ENCODE measurements around the gene PTPN13. TPM values are rescaled to one million over a fixed set of nuclear protein-coding genes. Genes with fewer than 3 reads are reported as not detected.

The PTPN13 gene, protein sequence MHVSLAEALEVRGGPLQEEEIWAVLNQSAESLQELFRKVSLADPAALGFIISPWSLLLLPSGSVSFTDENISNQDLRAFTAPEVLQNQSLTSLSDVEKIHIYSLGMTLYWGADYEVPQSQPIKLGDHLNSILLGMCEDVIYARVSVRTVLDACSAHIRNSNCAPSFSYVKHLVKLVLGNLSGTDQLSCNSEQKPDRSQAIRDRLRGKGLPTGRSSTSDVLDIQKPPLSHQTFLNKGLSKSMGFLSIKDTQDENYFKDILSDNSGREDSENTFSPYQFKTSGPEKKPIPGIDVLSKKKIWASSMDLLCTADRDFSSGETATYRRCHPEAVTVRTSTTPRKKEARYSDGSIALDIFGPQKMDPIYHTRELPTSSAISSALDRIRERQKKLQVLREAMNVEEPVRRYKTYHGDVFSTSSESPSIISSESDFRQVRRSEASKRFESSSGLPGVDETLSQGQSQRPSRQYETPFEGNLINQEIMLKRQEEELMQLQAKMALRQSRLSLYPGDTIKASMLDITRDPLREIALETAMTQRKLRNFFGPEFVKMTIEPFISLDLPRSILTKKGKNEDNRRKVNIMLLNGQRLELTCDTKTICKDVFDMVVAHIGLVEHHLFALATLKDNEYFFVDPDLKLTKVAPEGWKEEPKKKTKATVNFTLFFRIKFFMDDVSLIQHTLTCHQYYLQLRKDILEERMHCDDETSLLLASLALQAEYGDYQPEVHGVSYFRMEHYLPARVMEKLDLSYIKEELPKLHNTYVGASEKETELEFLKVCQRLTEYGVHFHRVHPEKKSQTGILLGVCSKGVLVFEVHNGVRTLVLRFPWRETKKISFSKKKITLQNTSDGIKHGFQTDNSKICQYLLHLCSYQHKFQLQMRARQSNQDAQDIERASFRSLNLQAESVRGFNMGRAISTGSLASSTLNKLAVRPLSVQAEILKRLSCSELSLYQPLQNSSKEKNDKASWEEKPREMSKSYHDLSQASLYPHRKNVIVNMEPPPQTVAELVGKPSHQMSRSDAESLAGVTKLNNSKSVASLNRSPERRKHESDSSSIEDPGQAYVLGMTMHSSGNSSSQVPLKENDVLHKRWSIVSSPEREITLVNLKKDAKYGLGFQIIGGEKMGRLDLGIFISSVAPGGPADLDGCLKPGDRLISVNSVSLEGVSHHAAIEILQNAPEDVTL (N-terminal part only)
- total RNA-seq: under 1 TPM; 0.06 TPM

DNA sequence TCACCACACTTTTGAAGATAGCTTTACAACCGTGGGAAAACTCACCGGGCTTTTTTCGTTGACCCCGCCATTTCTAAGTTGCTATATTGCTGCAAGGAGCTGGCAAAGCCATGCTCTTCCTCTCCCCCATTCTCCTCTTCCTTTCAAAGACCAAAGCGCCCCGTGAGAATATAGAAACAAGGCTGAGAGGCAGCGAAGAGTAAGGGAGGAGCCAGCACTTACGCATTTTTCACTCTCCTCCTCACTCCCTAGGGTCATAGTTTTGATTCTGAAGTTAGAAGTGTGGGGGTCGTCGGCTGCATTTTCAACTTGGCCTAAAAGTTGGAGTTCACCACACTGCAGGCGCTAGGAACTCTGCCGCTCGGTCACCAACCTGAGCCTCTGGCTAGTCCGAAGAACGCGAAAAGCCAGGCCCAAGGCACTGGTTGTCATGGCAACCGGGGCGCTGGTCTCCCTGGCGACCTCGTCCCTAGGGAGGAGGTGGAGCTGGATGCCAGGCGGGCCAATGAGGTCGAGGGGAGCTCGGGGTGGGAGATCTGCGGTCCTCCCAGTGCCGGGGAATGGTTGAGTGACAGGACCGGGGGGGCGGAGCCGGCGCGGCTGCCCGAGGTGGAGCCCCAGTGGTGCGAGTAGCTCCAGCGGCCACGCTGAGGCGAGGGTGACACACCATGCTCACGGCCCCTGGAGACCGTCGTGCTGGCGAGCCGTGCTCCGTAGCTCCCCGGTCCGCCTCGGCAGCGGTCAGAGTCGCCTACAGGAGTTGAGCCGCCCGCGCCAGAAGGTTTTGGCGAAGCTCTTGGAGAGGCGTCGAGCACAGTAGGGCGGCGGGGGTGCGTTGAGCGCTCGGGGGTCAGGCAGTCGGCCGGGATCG lies at the start of gene PTPN13:
PTPN13 (plus strand) TSS at position 628 of the 871 bp plus-strand sequence. CDS start 40,942 bp downstream, outside the sequence.
- H3K27ac Mint-ChIP-seq: no peak within 1 kb of the TSS
- no peaks in the 10 kb centered on the region for H3K36me3 Mint-ChIP-seq
- peak; percentile 82 for ATAC-seq (ENCODE audit: low read depth)
- POLR2A ChIA-PET: no interaction called here
- no peaks in the 10 kb centered on the region for H3K9me3 Mint-ChIP-seq
- peak; percentile 63 for DNase-seq
- H3K4me1 Mint-ChIP-seq: peaks cover 13% of the 10 kb centered on the region
- H3K4me3 Mint-ChIP-seq: peak within 1 kb of the TSS; percentile 78
- peaks cover 56% of the 10 kb centered on the region for H3K27me3 Mint-ChIP-seq

DNA sequence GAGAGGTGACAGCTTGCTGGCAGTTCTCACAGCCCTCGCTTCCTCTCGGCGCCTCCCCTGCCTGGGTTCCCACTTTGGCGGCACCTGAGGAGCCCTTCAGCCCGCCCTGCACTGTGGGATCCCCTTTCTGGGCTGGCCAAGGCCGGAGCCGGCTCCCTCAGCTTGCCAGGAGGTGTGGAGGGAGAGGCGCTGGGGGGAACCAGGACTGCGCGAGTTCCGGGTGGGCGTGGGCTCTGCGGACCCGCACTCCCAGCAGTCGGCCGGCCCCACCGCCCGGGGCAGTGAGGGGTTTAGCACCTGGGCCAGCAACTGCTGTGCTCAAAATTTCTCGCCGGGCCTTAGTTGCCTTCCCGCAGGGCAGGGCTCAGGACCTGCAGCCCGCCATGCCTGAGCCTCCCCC lies 47.0 kb upstream of the PTPN13 start:
- H3K36me3 Mint-ChIP-seq: no peaks in the 10 kb centered on the region
- ATAC-seq (ENCODE audit: low read depth): no peak
- H3K27ac Mint-ChIP-seq: no peak overlapping the region
- no peak for DNase-seq
- H3K4me1 Mint-ChIP-seq: peaks cover 5% of the 10 kb centered on the region
- peaks cover 2% of the 10 kb centered on the region for H3K9me3 Mint-ChIP-seq
- POLR2A ChIA-PET: no interaction called here
- no peak overlapping the region for H3K4me3 Mint-ChIP-seq
- peaks cover 5% of the 10 kb centered on the region for H3K27me3 Mint-ChIP-seq

DNA sequence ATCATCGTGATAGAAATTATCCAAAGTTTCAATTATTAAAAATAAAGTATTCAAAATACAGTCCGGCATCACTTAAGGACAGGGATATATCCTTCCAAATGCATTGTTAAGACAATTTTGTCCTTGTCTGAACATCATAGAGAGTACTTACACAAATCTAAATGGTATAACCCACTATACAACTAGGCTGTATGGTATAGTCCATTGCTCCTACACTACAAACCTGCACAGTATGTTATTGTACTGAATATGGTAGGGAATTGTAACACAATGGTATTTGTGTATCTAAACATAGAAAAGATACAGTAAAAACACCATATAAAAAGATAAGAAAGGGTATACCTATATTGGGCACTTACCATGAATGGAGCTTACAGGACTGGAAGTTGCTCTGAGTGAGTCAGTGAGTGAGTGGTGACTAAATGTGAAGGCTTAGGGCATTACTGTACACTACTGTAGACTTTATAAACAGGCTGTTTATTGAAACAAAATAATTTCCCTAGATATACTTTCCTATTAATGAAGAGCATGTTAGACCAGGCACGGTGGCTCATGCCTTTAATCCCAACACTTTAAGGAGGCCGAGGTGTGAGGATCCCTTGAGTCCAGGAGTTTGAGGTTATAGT lies 44.8 kb upstream of the PTPN13 start:
- no peak for DNase-seq
- H3K4me3 Mint-ChIP-seq: no peak overlapping the region
- POLR2A ChIA-PET: no interaction called here

DNA sequence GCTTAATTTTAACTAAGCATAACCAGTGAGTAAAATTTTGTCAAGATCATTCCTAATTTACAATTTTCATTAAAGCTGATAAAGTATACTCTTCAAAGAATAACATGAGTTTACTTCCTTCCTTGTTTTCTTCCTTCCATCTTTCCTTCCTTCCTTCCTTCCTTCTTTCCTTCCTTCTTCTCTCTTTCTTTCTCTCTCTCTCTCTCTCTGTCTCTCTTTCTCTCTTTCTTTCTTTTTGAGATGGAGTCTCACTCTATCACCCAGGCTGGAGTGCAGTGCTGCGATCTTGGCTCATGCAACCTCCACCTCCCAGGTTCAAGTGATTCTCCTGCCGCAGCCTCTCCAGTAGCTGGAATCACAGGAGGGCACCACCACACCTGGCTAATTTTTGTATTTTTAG lies 42.7 kb upstream of the PTPN13 start:
- Mint-ChIP-seq H3K27ac (no peak overlapping the region), H3K4me1 (peaks cover 5% of the 10 kb centered on the region)
- DNase-seq: no peak

More for the DNA sequence above, 44.8 kb upstream of the PTPN13 start:
- no peak for ATAC-seq (ENCODE audit: low read depth)
- Mint-ChIP-seq H3K36me3 (no peaks in the 10 kb centered on the region), H3K4me1 (peaks cover 5% of the 10 kb centered on the region), H3K27me3 (peaks cover 6% of the 10 kb centered on the region), H3K9me3 (peaks cover 2% of the 10 kb centered on the region), H3K27ac (no peak overlapping the region)

GRCh38 chr4:86554646-86555045 lies 39.5 kb upstream of the PTPN13 start:
- Mint-ChIP-seq H3K36me3 (no peaks in the 10 kb centered on the region), H3K4me1 (peaks cover 4% of the 10 kb centered on the region), H3K4me3 (no peak overlapping the region), H3K27me3 (peaks cover 9% of the 10 kb centered on the region), H3K27ac (no peak overlapping the region), H3K9me3 (no peaks in the 10 kb centered on the region)
- ATAC-seq (ENCODE audit: low read depth) (no peak), DNase-seq (no peak)
- POLR2A ChIA-PET: no interaction called here

More for the DNA sequence above, 42.7 kb upstream of the PTPN13 start:
- H3K4me3 Mint-ChIP-seq: no peak overlapping the region
- ATAC-seq (ENCODE audit: low read depth): no peak
- POLR2A ChIA-PET: no interaction called here
- no peaks in the 10 kb centered on the region for H3K9me3 Mint-ChIP-seq
- peaks cover 10% of the 10 kb centered on the region for H3K27me3 Mint-ChIP-seq
- no peaks in the 10 kb centered on the region for H3K36me3 Mint-ChIP-seq

- DNase-seq (no peak), ATAC-seq (ENCODE audit: low read depth) (no peak)
- Mint-ChIP-seq H3K4me3 (no peak overlapping the region), H3K4me1 (peaks cover 4% of the 10 kb centered on the region), H3K36me3 (no peaks in the 10 kb centered on the region), H3K27ac (no peak overlapping the region), H3K27me3 (peaks cover 8% of the 10 kb centered on the region), H3K9me3 (no peaks in the 10 kb centered on the region)
- POLR2A ChIA-PET: no interaction called here
Measured at GRCh38 chr4:86556791-86557415, 37.2 kb upstream of the PTPN13 start.

- Mint-ChIP-seq H3K27me3 (peaks cover 6% of the 10 kb centered on the region), H3K4me1 (peaks cover 4% of the 10 kb centered on the region), H3K9me3 (no peaks in the 10 kb centered on the region), H3K27ac (no peak overlapping the region), H3K36me3 (no peaks in the 10 kb centered on the region), H3K4me3 (no peak overlapping the region)
- ATAC-seq (ENCODE audit: low read depth): no peak
- POLR2A ChIA-PET: no interaction called here
- no peak for DNase-seq
Measured at GRCh38 chr4:86557526-86557925, 36.6 kb upstream of the PTPN13 start.

- Mint-ChIP-seq H3K4me1 (peaks cover 4% of the 10 kb centered on the region), H3K4me3 (no peak overlapping the region), H3K36me3 (no peaks in the 10 kb centered on the region), H3K9me3 (no peaks in the 10 kb centered on the region), H3K27me3 (peaks cover 6% of the 10 kb centered on the region), H3K27ac (no peak overlapping the region)
- ATAC-seq (ENCODE audit: low read depth) (no peak), DNase-seq (no peak)
- POLR2A ChIA-PET: no interaction called here
Measured at GRCh38 chr4:86558258-86558657, 35.9 kb upstream of the PTPN13 start.

- H3K9me3 Mint-ChIP-seq: no peaks in the 10 kb centered on the region
- no peak for ATAC-seq (ENCODE audit: low read depth)
- no peak overlapping the region for H3K27ac Mint-ChIP-seq
- no peaks in the 10 kb centered on the region for H3K36me3 Mint-ChIP-seq
- H3K4me1 Mint-ChIP-seq: peaks cover 4% of the 10 kb centered on the region
- H3K4me3 Mint-ChIP-seq: no peak overlapping the region
- POLR2A ChIA-PET: no interaction called here
- no peak for DNase-seq
- H3K27me3 Mint-ChIP-seq: peaks cover 6% of the 10 kb centered on the region
Measured at GRCh38 chr4:86558797-86559196, 35.3 kb upstream of the PTPN13 start.

GRCh38 chr4:86560447-86560846 lies 33.7 kb upstream of the PTPN13 start:
- DNase-seq: no peak
- no peaks in the 10 kb centered on the region for H3K36me3 Mint-ChIP-seq
- POLR2A ChIA-PET: no interaction called here
- H3K9me3 Mint-ChIP-seq: no peaks in the 10 kb centered on the region
- H3K27ac Mint-ChIP-seq: no peak overlapping the region
- H3K27me3 Mint-ChIP-seq: peaks cover 3% of the 10 kb centered on the region
- no peak overlapping the region for H3K4me3 Mint-ChIP-seq
- no peaks in the 10 kb centered on the region for H3K4me1 Mint-ChIP-seq
- ATAC-seq (ENCODE audit: low read depth): no peak

DNA sequence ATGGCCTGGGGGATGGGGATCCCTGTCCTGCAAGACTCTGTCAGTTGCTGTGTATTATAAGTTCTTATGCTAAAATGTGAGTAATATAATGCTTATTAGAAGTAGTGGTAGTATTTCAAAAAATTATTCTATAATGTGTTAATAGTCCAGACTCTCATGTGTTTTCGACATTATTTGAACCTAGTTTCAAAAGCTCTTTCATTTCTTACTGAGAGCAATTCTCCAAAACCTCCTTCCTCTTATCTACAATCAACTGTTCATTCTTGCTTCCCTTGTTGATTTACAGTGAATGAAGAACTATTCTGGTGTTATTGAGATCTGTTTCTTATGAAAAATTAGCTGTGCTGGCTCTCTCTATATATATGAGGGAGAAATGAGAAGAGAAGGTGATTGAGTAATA lies 32.9 kb upstream of the PTPN13 start:
- Mint-ChIP-seq H3K27ac (no peak overlapping the region), H3K4me1 (no peaks in the 10 kb centered on the region), H3K9me3 (no peaks in the 10 kb centered on the region), H3K36me3 (no peaks in the 10 kb centered on the region), H3K27me3 (peaks cover 3% of the 10 kb centered on the region), H3K4me3 (no peak overlapping the region)
- no peak for ATAC-seq (ENCODE audit: low read depth)
- POLR2A ChIA-PET: no interaction called here
- no peak for DNase-seq

DNA sequence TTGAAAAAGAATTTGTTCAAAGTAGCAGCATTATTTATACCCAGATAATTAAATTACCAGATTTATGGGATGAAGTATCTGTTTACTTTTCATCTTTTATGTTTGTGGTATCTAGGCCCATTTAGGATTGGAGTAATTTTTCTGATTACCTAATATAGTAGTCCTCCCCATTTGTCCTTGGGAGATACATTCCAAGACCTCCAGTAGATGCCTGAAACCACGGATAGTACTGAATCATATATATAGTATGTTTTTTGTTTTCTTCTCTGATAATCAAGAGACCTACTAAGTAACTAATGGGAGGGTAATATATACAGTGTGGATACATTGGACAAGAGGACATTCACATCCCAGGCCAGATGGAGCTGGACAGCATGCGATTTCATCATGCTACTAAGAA lies 30.7 kb upstream of the PTPN13 start:
- H3K27ac Mint-ChIP-seq: no peak overlapping the region
- ATAC-seq (ENCODE audit: low read depth) (no peak), DNase-seq (no peak)
- H3K4me3 Mint-ChIP-seq: no peak overlapping the region
- H3K36me3 Mint-ChIP-seq: no peaks in the 10 kb centered on the region
- H3K4me1 Mint-ChIP-seq: no peaks in the 10 kb centered on the region
- peaks cover 3% of the 10 kb centered on the region for H3K27me3 Mint-ChIP-seq
- POLR2A ChIA-PET: no interaction called here
- H3K9me3 Mint-ChIP-seq: no peaks in the 10 kb centered on the region

All from activated naive CD8-positive, alpha-beta T cell treated with anti-CD3 and anti-CD28 coated beads, Interleukin-2, amount 10 ng/mL, durations not matched to agents 7 days and 5 days (primary cell).